Measurements from ENCODE around the gene BRPF3. TPM values are rescaled to one million over a fixed set of nuclear protein-coding genes. Genes with fewer than 3 reads are reported as not detected.

BRPF3 gene
- total and polyA plus RNA-seq, 10 of the 15 experiments (the other 5 are each of a cell fraction or from before 2014, with no cell fraction given) = 2.3 to 16.1 (median 6.7) TPM

DNA sequence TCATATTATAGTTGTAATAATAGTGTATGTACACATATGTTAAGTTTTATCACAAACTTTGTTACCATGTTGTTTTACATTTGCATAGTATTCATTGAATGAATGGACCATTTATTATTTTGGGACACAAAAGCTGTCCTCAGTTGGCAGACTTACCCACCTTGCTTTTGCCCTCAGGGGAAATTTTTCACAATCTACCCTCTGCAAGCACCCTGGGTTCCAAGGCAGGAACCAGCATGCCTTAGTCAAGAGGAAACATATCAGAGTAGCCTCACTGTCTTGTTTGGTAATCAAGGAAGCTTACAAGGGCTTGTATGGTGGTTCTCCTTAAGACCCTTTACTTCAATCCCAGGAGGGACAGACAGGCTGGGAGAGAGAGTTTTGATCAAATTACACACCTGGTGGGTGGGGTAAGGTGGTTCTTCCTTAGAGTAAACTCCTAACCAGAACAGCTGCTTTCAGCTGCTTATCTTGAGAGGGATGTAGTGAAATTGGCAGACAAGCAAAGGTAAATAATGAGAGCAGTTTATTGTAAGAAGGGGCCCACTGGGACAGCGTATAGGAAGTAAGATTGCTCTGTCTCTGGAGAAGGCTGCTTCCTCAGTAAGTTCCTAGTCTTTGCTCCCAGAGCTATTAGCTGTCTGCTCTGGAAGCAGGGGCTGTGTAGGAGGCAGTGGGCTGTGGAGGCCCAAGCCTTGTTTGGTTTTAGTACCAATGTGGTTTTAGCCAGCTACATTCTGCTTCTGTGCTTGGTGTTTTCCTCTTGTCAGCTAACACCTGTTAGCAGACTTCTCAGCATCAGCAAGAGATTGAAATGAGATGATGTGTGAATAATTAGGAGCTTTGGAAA lies 31.1 kb downstream of the BRPF3 start:
- Histone ChIP-seq H3K9ac (ENCODE audit: control insufficient read depth, insufficient read depth, low read length) (no peak overlapping the region), H3K27ac (ENCODE audit: control insufficient read depth, insufficient read depth) (no peak overlapping the region), H4K20me1 (ENCODE audit: control insufficient read depth, insufficient read depth) (no peaks in the 10 kb centered on the region), H3K79me2 (ENCODE audit: control insufficient read depth, insufficient read depth, low read length) (no peaks in the 10 kb centered on the region), H3K27me3 (replicated peaks in 1 of 2; ENCODE audit: control insufficient read depth in 2 of 2, insufficient read depth in 2 of 2, low read length in 1 of 2) (no peaks in the 10 kb centered on the region), H3K4me2 (ENCODE audit: control insufficient read depth, insufficient read depth) (no peak overlapping the region), H3K4me3 (no peak overlapping the region), H3K4me1 (ENCODE audit: control insufficient read depth, insufficient read depth, low read length) (no peaks in the 10 kb centered on the region), H3K9me3 (replicated peaks; ENCODE audit: control insufficient read depth, insufficient read depth, low read length) (no peaks in the 10 kb centered on the region), H3K36me3 (ENCODE audit: control insufficient read depth in 2 of 2, insufficient read depth in 2 of 2, low read length in 1 of 2) (peaks cover 18 to 20% of the 10 kb centered on the region in 2 experiments; a peak in 3 of 4 replicates), H2AFZ (ENCODE audit: control insufficient read depth, low read depth, low read length) (no peak overlapping the region)
- CTCF ChIA-PET = interaction anchor here (1.2 kb wide), 3 partner anchors 56 to 131 kb away, joined by 3 to 4 read pairs (median 3); no protein-coding TSS in a partner anchor
- SMC1A ChIA-PET (ENCODE audit: uncharacterized antibody, unreplicated experiment) = interaction anchor here (0.7 kb wide), 1 partner anchor 16 kb away, joined by 3 read pairs; no protein-coding TSS in a partner anchor
- DNase-seq (ENCODE audit: low read depth, low spot score) (no peak), ATAC-seq (no peak), FAIRE-seq (peak; percentile 73)
- in situ Hi-C loops (cut with MboI) = no loop called here
- POLR2A ChIA-PET = no interaction called here
- 93% methylated on average over 1 of the region's 1 CpG for WGBS (ENCODE audit: insufficient coverage, insufficient replicate concordance, low lambda C conversion rate, missing lambda C conversion rate)
- no TSS peak for BruUV-seq (replicated peaks)
- RAD21 ChIA-PET (ENCODE audit: unreplicated experiment) = no interaction called here
- intact Hi-C loops (cut with micrococcal nuclease; ENCODE audit: unreplicated experiment) = no loop called here
- TF ChIP-seq MYC (IDR thresholded peaks at IDR 0.05; ENCODE audit: insufficient read depth, insufficient read length, insufficient replicate concordance, low read length, severe bottlenecking) = no peak
- no peak for TF ChIP-seq MLLT1 (IDR thresholded peaks at IDR 0.05)
- no peak for TF ChIP-seq ZNF217 (IDR thresholded peaks at IDR 0.05)
- no peak for TF ChIP-seq ASH2L (IDR thresholded peaks at IDR 0.05; ENCODE audit: borderline replicate concordance, low read depth)
- TF ChIP-seq NFYB (IDR thresholded peaks at IDR 0.05; ENCODE audit: insufficient read depth, low read depth, low read length) = no peak
- no peak for TF ChIP-seq E2F8 (IDR thresholded peaks at IDR 0.05; ENCODE audit: low read depth, partially characterized antibody)
- no peak for TF ChIP-seq PAX5 (IDR thresholded peaks at IDR 0.05; ENCODE audit: borderline replicate concordance, low read depth, low read length)
- TF ChIP-seq EED (IDR thresholded peaks at IDR 0.05; ENCODE audit: low read depth) = no peak
- TF ChIP-seq MXI1 (IDR thresholded peaks at IDR 0.05; ENCODE audit: low read depth, low read length) = no peak

Data from GM12878 (cell line).